SK-N-SH (cell line): ENCODE results near the gene FASTK. TPM values are rescaled to one million over a fixed set of nuclear protein-coding genes. Genes with fewer than 3 reads are reported as not detected.

ENCODE experiments used
- CTCF ChIA-PET: fragments of 300-600, 350-600 bp; formaldehyde crosslinking; extraction: SDS; loops from one replicate; lab custom pipeline; 2021; lab: Yijun Ruan, JAX
- POLR2A ChIA-PET: fragments of 350-600 bp; sonication (Branson Sonifier 250); formaldehyde crosslinking; extraction: SDS; loops from one replicate; lab custom pipeline; 2020; ENCODE audit warnings: antibody characterized with exemption, inconsistent platforms; lab: Yijun Ruan, JAX
- DNase-seq: peaks from one replicate; pipeline ENCODE4 v3.0.0; 2012
- H2AFZ ChIP-seq: fragments of 200-600 bp; sonication (generic); 2 replicates; pipeline ENCODE4 v1.8.1; 2016; ENCODE audit warnings: antibody characterized with exemption, mild to moderate bottlenecking, low read depth
- H3F3A ChIP-seq: fragments of 200-600 bp; sonication (generic); replicated peaks from 2 replicates; pipeline ENCODE3; 2016; ENCODE audit warnings: antibody characterized with exemption, mild to moderate bottlenecking; ENCODE audit not compliant: insufficient read depth
- H3K27ac ChIP-seq, 2 experiments: fragments of 200-500 bp in 1 of 2; fragments of 200-600 bp in 1 of 2; sonication (Bioruptor generic) in 1 of 2; sonication (generic), shearing (Covaris generic) in 1 of 2; 2 replicates each; pipeline versions ENCODE4 v1.5.1 to v1.6.1; 2014 to 2016; ENCODE audit warnings: low read depth in 2 of 2, inconsistent platforms in 1 of 2, low read length in 1 of 2, mild to moderate bottlenecking in 1 of 2, mixed read lengths in 1 of 2
- H3K27me3 ChIP-seq: fragments of 200-600 bp; sonication (generic), shearing (Covaris generic); 2 replicates; pipeline ENCODE4 v1.6.1; 2016; ENCODE audit warnings: mixed run types; ENCODE audit not compliant: insufficient read depth
- H3K36me3 ChIP-seq, 2 experiments: fragments of 200-500 bp in 1 of 2; fragments of 200-600 bp in 1 of 2; sonication (Bioruptor generic) in 1 of 2; sonication (generic) in 1 of 2; replicated peaks in 1 of 2; 2 replicates each; pipeline versions ENCODE3 to v1.5.1; 2014 to 2016; ENCODE audit warnings: low read length in 1 of 2, mild to moderate bottlenecking in 1 of 2; ENCODE audit not compliant: insufficient read depth in 2 of 2, control insufficient read depth in 1 of 2
- H3K4me1 ChIP-seq, 2 experiments: fragments of 200-500 bp in 1 of 2; fragments of 200-600 bp in 1 of 2; sonication (Bioruptor generic) in 1 of 2; sonication (generic), shearing (Covaris generic) in 1 of 2; 2 replicates each; pipeline versions ENCODE4 v1.5.1 to v1.6.1; 2014 to 2016; ENCODE audit warnings: low read depth in 1 of 2, low read length in 1 of 2, mixed run types in 1 of 2; ENCODE audit not compliant: insufficient read depth in 2 of 2, control insufficient read depth in 1 of 2
- H3K4me2 ChIP-seq: fragments of 200-600 bp; sonication (generic), shearing (Covaris generic); 2 replicates; pipeline ENCODE4 v1.6.1; 2017; ENCODE audit warnings: mixed run types
- H3K4me3 ChIP-seq, 2 experiments: fragments of 200-500 bp in 1 of 2; fragments of 200-600 bp in 1 of 2; sonication (Bioruptor generic) in 1 of 2; sonication (generic), shearing (Covaris generic) in 1 of 2; 2 replicates each; pipeline versions ENCODE4 v1.5.1 to v1.8.1; 2014 to 2016; ENCODE audit warnings: low read depth in 2 of 2, inconsistent platforms in 1 of 2, low read length in 1 of 2, mild to moderate bottlenecking in 1 of 2, mixed read lengths in 1 of 2, moderate library complexity in 1 of 2
- H3K79me2 ChIP-seq: fragments of 200-600 bp; sonication (generic); 2 replicates; pipeline ENCODE4 v1.8.1; 2017; ENCODE audit warnings: mild to moderate bottlenecking; ENCODE audit not compliant: insufficient read depth
- H3K9ac ChIP-seq: fragments of 200-600 bp; sonication (generic); 2 replicates; pipeline ENCODE4 v1.6.1; 2017; ENCODE audit warnings: mixed run types
- H3K9me2 ChIP-seq: fragments of 200-600 bp; sonication (generic); 2 replicates; pipeline ENCODE4 v1.6.1; 2017; ENCODE audit warnings: mixed run types
- H3K9me3 ChIP-seq: fragments of 200-600 bp; sonication (generic); 2 replicates; pipeline ENCODE4 v1.6.1; 2017; ENCODE audit warnings: mixed run types, mild to moderate bottlenecking, moderate library complexity
- H4K20me1 ChIP-seq: fragments of 200-600 bp; sonication (generic); 2 replicates; pipeline ENCODE4 v1.6.1; 2017; ENCODE audit warnings: mild to moderate bottlenecking, mixed run types; ENCODE audit not compliant: insufficient read depth
- CTCF ChIP-seq: fragments of 200-600 bp; sonication (generic); IDR thresholded peaks from 2 replicates; pipeline ENCODE4 v1.6.1; 2017; ENCODE audit warnings: antibody characterized with exemption, mild to moderate bottlenecking, moderate library complexity
- ELF1 ChIP-seq: IDR thresholded peaks from 2 replicates; pipeline ENCODE4 v1.4.0; 2012
- EZH2phosphoT487 ChIP-seq: fragments of 200-600 bp; sonication (generic); IDR thresholded peaks from 2 replicates; pipeline ENCODE4 v1.6.1; 2017; ENCODE audit warnings: low read depth, mixed run types, mild to moderate bottlenecking, antibody characterized with exemption, moderate library complexity, borderline replicate concordance
- FOXJ3 ChIP-seq: sonication (generic); formaldehyde crosslinking; IDR thresholded peaks from 2 replicates; pipeline ENCODE4 v1.5.1; 2020; ENCODE audit warnings: mild to moderate bottlenecking, missing genetic modification reagents
- IRF3 ChIP-seq: fragments of 150-350 bp; IDR thresholded peaks from 2 replicates; pipeline ENCODE4 v1.6.1; 2016; ENCODE audit warnings: mild to moderate bottlenecking, low read depth, low read length
- MXI1 ChIP-seq: IDR thresholded peaks from 2 replicates; pipeline ENCODE4 v1.6.1; 2012; ENCODE audit warnings: mild to moderate bottlenecking, low read depth, low read length, improper control_type of control experiment
- TAF1 ChIP-seq: IDR thresholded peaks from 2 replicates; pipeline ENCODE4 v1.6.1; 2012; ENCODE audit warnings: low read depth, mild to moderate bottlenecking, low read length, moderate library complexity, borderline replicate concordance
- WGBS: methylation state at CpG from one replicate; pipeline ENCODE4 v1.1.6; 2017; ENCODE audit warnings: low lambda C conversion rate; 5-methylcytosine and 5-hydroxymethylcytosine counted together
- polyA plus RNA-seq, 3 experiments: library from polyadenylated mRNA; depleted of rRNA; stranded (reverse); fragments of >200 nt; gene quantifications; 2 replicates each; pipeline ENCODE4 v1.2.3, GENCODE V29; 2012

The FASTK gene
- polyA plus RNA-seq, 1 of the 3 experiments (the other 2 are of a cell fraction), result 125 TPM

GRCh38 chr7:151056666-151057505 is 23.7 kb downstream of the FASTK start:
- H3K36me3 ChIP-seq, result peaks cover 8 to 40% of the 10 kb centered on the region in 2 experiments
- no peak for DNase-seq
- H3K4me2 ChIP-seq, result peak overlapping the region; percentile 85
- H3K27ac ChIP-seq, result peak overlapping the region; percentile 31 to 73; a peak in 2 of 4 replicates
- no peak overlapping the region; the same call in 1 of the 2 replicates for H2AFZ ChIP-seq
- CTCF ChIA-PET, result interaction anchor here (0.8 to 12.2 kb wide), 11 partner anchors 7 to 158 kb away, joined by 3 to 126 read pairs (median 7); partner anchors contain the start of genes ABCB8, FASTK and TMUB1
- WGBS, result 45% methylated on average over 29 of the region's 29 CpGs
- peak overlapping the region; percentile 66 to 99 for H3K4me3 ChIP-seq
- peaks cover 3% of the 10 kb centered on the region for H3F3A ChIP-seq
- H4K20me1 ChIP-seq, result peaks cover 14% of the 10 kb centered on the region
- H3K9me2 ChIP-seq, result no peaks in the 10 kb centered on the region
- peaks cover 26 to 46% of the 10 kb centered on the region in 2 experiments for H3K4me1 ChIP-seq
- 0 out of 2 replicates have a peak, but pooled peaks have one; percentile 13 for TF ChIP-seq FOXJ3 (CRISPR knock-in tag)
- TF ChIP-seq TAF1, result no peak
- TF ChIP-seq EZH2phosphoT487, result no peak
- TF ChIP-seq IRF3, result no peak
- TF ChIP-seq ELF1, result no peak
- no peaks in the 10 kb centered on the region for H3K9me3 ChIP-seq
- POLR2A ChIA-PET, result interaction anchor here (0.6 to 2.3 kb wide), 3 partner anchors 9 to 1407 kb away, joined by 3 to 11 read pairs (median 3); partner anchors contain the start of genes ASIC3 and TMUB1
- H3K79me2 ChIP-seq, result peaks cover 44% of the 10 kb centered on the region
- no peaks in the 10 kb centered on the region for H3K27me3 ChIP-seq
- H3K9ac ChIP-seq, result peak overlapping the region; percentile 68

- Histone ChIP-seq H3K79me2 (peaks cover 38% of the 10 kb centered on the region), H3K4me1 (peaks cover 20 to 40% of the 10 kb centered on the region in 2 experiments), H3K9me3 (no peaks in the 10 kb centered on the region), H3K4me2 (peak overlapping the region; percentile 85), H3K27me3 (no peaks in the 10 kb centered on the region), H2AFZ (no peak overlapping the region), H3K4me3 (peak overlapping the region; percentile 66 to 99; a peak in 2 of 4 replicates), H3F3A (peaks cover 3% of the 10 kb centered on the region), H4K20me1 (peaks cover 8% of the 10 kb centered on the region), H3K27ac (no peak overlapping the region), H3K36me3 (peaks cover 3 to 40% of the 10 kb centered on the region in 2 experiments), H3K9me2 (no peaks in the 10 kb centered on the region), H3K9ac (peak overlapping the region; percentile 68; the same call in 1 of the 2 replicates)
- TF ChIP-seq CTCF (peak; percentile 23), ELF1 (no peak), MXI1 (0 out of 2 replicates have a peak, but pooled peaks have one; percentile 9)
- ChIA-PET POLR2A (no interaction called here), CTCF (interaction anchor here (1.0 to 12.2 kb wide), 8 partner anchors 10 to 54 kb away, joined by 3 to 126 read pairs (median 8); partner anchors contain the start of gene ABCB8)
- WGBS, result 91% methylated on average over 6 of the region's 6 CpGs
- DNase-seq, result no peak
Observed at GRCh38 chr7:151056283-151056665, 24.3 kb downstream of the FASTK start.
